HuH-7 (cell line): Measurements from ENCODE around the gene GNAZ.
"Not testable (repeated sequence)": the region's sequence is repeated elsewhere in the genome, so short reads cannot be mapped to it uniquely, and the experiment has no call there.

Source experiments
- DNase-seq: peaks from one replicate; pipeline ENCODE4 v3.0.0; 2011; ENCODE audit warnings: low spot score

GNAZ gene

DNA sequence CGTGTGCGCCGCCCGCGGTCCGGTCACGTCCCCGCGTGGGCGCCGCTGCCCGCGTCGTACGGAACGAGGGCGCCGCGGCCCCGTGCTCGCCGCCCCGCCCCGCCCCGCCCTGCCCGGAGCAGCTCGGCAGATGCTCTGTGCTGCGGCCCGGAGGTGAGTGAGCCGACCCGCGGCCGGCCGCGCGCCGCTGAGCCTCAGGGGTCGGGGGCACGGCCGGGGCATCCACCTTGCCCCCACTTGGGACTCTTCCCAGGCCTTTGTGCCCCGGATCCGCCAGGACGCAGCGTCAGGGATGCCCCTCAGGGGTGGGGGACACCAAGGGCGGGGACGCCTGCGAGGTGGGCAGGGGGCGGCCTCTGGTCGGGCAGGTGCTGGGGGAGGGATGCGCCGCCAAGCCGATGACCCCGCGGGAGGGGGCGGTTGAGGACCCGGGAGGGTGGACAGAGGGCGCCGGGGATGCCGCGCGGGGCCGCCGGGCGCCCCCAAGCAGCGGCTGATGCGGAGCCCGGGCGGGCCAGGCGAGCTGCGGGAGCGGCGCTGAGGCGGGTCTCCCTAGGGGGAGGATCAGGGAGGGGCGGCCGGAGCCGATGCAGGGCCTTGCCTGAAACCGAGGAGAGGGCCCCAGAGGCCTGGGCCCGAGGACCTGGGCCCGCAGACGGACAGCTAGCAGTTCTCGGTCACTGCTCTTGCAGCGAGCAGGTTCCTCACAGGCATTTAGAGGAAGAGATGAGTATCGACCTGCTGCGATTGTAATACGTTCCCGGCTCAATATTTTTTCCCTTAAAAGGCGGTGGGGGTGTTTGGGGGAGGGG lies at the start of gene GNAZ:
TSS of gene GNAZ (plus strand) at position 102 of the 812 bp plus-strand sequence. CDS start 25,177 bp downstream, outside the sequence.
- peak; percentile 53 for DNase-seq

- DNase-seq = no peak
Measured at GRCh38 chr22:23020659-23021293, 49.5 kb upstream of the GNAZ start.

GRCh38 chr22:23021660-23022353 lies 48.5 kb upstream of the GNAZ start:
- not testable (repeated sequence) for DNase-seq

DNA sequence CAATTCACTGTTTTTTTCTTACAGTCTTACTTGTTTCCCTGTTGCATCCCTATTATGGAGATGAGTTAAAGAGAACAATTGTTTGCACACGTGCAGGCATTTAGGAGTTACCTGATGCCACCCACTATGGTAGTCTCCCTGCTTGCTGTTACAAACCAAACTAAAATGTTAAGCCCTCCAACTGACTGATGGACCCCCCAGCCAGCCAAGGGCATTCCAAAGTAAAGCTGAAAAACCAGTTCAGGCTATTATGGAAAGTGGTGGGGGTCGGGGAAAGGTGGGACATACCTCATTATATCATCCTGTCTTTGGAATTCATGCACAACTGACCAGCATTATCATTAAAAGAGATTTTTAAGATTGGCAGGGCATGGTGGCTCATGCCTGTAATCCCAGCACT lies 47.0 kb upstream of the GNAZ start:
- DNase-seq = no peak

- no peak for DNase-seq
Measured at GRCh38 chr22:23026777-23027176, 43.5 kb upstream of the GNAZ start.

- not testable (repeated sequence) for DNase-seq
Measured at GRCh38 chr22:23027849-23028248, 42.5 kb upstream of the GNAZ start.

GRCh38 chr22:23029521-23030228 lies 40.6 kb upstream of the GNAZ start:
- DNase-seq = no peak

DNA sequence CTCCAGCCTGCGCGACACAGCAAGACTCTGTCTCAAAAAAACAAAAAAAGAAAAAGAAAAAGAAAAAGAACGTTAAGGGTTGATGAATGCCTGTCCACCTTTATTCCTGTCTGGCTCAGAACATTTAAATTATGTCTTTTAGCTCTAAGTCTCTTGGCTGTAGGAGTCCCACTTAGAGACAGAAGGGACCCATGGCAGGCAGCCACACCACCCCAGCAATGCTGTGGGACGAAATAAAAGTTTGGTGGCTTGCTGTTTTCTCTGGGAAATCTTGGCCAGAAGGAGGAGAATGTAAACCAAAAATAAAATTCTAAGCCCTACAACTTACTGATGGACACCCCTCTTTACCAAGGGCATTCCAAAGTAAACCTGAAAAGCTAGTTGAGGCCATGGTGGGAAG lies 38.9 kb upstream of the GNAZ start:
- DNase-seq = no peak

DNA sequence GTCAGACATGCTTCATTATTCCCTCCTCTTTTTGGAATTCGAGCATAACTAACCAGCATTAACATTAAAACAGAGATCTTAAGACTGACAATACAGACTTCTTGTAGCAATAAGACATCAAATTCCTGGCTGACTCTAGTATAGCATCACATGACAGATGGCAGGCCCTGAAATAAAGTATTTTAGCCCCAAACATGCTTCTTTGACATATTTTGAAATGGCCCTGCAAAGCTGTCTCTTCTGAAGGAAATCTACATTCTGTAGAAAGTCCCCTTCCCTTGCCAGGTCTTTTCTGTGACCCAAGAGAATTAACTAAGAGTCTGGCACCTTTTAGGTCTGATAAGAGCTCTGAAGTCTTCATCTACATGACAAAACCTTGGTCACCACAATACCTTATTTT lies 38.5 kb upstream of the GNAZ start:
- DNase-seq = no peak

DNA sequence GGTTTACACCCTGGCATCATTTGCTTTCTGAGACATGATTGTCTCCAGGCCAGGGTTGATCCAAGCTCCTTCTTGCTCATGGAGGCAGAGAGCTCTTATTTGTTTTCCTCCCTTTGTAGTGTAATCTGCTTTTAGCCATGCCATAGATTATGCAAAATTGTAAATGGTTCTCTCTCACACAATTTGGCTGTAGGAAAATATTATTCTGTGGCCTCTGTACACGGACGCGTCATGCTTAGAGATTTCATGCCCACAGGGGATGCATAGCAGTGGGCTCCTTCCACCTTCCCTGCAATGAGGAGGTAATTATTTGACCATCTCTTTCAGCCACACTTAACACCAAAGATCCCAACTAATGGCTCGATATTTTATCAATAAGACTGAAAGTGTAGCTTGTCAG lies 37.7 kb upstream of the GNAZ start:
- no peak for DNase-seq

DNA sequence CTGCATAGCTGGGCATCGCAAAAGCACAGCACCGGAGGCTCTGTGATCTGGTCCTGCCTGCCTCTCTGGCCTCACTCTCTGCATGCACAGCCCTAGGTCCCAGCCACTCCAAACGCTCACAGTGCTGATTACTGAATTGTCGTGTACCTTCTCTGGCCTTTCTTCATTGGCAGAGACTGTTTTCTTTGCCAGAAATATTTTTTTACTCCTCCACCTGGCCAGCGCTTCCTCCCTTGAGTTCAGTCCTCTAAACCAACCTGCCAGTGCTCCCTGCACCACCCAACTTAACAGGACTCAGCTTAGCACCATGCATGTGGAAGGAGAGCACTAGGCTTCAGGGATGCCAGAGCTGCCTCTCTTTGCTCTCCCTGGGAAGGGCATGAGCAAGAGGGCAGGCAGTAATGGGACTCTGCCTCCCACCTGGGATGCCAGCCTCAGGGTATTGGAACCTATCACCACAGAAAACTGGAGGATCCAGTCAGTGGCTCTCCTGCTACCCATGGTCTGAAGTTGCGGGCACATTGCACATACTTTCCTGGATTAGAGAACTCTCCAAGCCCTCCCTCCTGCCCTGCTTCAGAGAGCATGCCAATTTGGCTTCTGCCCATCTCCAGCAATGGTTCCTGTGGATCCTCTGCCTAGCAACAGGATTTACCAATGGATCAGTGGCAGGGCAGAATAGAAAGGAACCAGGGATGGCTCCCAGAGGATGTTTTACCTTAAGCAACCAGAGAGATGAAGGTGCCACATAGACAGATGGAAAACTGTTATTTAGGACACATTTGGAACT lies 37.0 kb upstream of the GNAZ start:
- DNase-seq = no peak

DNA sequence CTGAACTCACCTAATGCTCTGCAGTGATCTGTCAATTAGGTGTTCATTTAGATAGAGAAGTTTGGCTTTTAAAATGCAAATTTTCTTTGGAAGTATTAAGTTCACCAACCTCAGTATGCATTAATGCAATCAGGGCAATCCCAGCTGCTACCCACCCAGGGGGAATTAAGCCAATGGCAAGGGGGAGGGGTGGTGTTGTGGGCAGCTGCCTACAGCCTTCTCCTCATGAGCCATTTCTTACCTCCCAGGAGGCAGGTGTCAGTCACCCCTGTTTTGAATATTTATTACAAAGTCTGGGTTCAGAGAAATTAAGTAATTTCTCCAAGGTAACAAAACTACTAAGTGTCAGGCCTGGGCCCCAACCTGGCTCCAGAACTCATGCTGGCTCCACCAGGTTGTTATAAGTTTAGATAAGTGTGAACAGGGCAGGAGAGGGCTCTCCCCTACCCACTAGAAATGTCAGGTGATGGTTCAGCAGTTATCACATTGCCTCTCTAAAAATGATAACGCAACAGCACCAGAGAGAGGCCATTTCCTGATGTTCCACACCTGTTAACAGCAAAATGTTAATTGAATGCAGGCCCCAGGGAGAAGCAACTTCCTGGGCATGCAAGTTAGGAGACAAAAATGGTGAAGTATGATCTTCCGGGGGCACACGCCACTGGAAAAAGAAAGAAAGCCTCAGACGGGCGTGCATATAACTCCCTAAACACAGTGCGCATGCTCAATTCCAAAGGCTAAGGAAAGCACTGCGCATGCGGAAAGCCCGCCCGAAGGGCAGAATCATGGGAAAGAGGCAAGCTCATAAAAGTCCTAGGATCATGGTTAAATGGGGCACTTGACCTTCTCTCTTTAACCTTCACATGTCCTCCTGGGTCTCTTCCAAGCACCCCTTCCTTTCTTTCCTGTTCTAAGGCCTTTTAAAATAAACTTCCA lies 35.4 kb upstream of the GNAZ start:
- DNase-seq = no peak

- no peak for DNase-seq
Measured at GRCh38 chr22:23035557-23036277, 34.6 kb upstream of the GNAZ start.

DNA sequence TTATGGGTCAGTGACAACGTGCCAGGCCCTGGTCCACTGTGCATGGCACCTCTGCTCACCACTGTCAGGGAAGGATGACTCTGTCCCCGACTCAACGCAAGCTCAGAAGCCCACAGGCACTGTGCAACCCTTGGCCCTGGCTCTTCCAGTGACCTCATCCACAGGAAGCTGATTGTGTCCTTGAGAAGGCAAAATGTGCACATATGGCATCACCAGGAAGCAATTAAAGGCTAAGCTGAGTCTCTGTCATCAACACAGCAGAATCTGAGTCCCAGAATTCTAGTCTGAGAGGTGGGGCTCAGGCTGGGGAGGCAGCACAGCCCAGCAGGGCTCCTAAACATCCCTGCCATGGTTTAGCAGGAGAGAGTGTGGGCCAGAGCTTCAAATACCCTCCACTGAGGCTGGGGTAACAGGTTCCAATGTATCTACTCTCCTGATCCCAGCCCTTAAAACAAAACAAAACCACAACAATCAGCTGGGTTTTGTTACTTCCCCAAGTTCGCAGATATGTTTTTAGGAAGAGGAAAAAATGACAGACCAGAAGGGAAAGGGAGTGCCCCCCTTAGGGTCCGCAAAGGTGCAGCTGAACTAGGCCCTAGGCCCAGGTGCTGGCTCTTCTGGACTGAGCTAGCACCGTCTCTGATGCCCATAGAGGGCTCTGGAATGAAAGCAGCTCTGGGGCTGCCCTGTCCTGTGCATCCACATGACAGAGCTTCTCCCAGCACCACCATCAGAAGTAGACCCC lies 33.5 kb upstream of the GNAZ start:
- no peak for DNase-seq

- DNase-seq = no peak
Measured at GRCh38 chr22:23037429-23038333, 32.6 kb upstream of the GNAZ start.

GRCh38 chr22:23038334-23038642 lies 32.0 kb upstream of the GNAZ start:
- no peak for DNase-seq

GRCh38 chr22:23038902-23039301 lies 31.4 kb upstream of the GNAZ start:
- DNase-seq = no peak

DNA sequence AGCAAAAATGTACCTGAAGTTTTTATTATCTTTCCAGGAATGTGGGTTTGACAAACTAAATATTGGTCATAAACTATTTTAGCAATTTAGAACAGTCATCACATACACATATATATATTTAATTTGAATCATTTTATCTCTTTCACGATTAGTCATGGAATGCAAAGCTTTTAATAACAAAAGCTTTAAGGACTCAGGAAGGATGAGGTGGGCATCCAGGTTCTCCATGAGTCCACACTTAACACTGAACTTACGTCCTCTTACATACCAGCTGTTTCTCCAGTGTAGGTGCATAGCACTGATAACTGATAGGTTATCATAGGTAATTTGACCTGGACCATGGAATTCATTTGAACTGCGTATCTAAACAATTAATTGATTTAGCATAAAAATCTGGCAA lies 28.1 kb upstream of the GNAZ start:
- DNase-seq = no peak
